GM12873 (cell line): Measurements from ENCODE around the gene EEPD1.

Experiments
- CTCF ChIP-seq: IDR thresholded peaks from 2 replicates; pipeline ENCODE4 v1.5.1; 2012; ENCODE audit warnings: low read depth, mild to moderate bottlenecking, moderate library complexity, low read length, control low read depth; ENCODE audit not compliant: insufficient read depth; ENCODE audit errors: missing control alignments

Gene EEPD1

GRCh38 chr7:36280840-36281812 lies 128.1 kb downstream of the EEPD1 start:
- TF ChIP-seq CTCF, result no peak

GRCh38 chr7:36281945-36282717 lies 129.1 kb downstream of the EEPD1 start:
- TF ChIP-seq CTCF, result no peak

GRCh38 chr7:36283181-36283580 lies 130.1 kb downstream of the EEPD1 start:
- no peak for TF ChIP-seq CTCF

GRCh38 chr7:36283711-36284130 lies 130.7 kb downstream of the EEPD1 start:
- TF ChIP-seq CTCF, result no peak

GRCh38 chr7:36284456-36285090 lies 131.5 kb downstream of the EEPD1 start:
- TF ChIP-seq CTCF, result peak; percentile 16

GRCh38 chr7:36285276-36285675 lies 132.2 kb downstream of the EEPD1 start:
- no peak for TF ChIP-seq CTCF

GRCh38 chr7:36286226-36286625 lies 133.2 kb downstream of the EEPD1 start:
- TF ChIP-seq CTCF, result no peak
